Endothelial cell (in vitro differentiated cells): ENCODE data around the gene MAP1B. TPM values are rescaled to one million over a fixed set of nuclear protein-coding genes. Genes with fewer than 3 reads are reported as not detected.

Experiments used
- DNase-seq: peaks from one replicate; pipeline ENCODE4 v3.0.0; 2021; ENCODE audit warnings: low spot score
- H3K27ac Mint-ChIP-seq: one replicate; pipeline ENCODE4 v1.8.0; 2021; ENCODE audit warnings: mixed read lengths, inconsistent platforms; ENCODE audit not compliant: unreplicated experiment
- H3K27me3 Mint-ChIP-seq: one replicate; pipeline ENCODE4 v1.8.0; 2021; ENCODE audit warnings: mild to moderate bottlenecking, moderate library complexity, mixed read lengths, inconsistent platforms; ENCODE audit not compliant: unreplicated experiment
- H3K36me3 Mint-ChIP-seq: one replicate; pipeline ENCODE4 v1.8.0; 2021; ENCODE audit warnings: mild to moderate bottlenecking, low read depth, mixed read lengths, inconsistent platforms; ENCODE audit not compliant: unreplicated experiment
- H3K4me1 Mint-ChIP-seq: one replicate; pipeline ENCODE4 v1.8.0; 2021; ENCODE audit warnings: mild to moderate bottlenecking, mixed read lengths, inconsistent platforms; ENCODE audit not compliant: unreplicated experiment
- H3K4me3 Mint-ChIP-seq: one replicate; pipeline ENCODE4 v1.8.0; 2021; ENCODE audit warnings: mild to moderate bottlenecking, mixed read lengths, inconsistent platforms; ENCODE audit not compliant: unreplicated experiment
- H3K9me3 Mint-ChIP-seq: one replicate; pipeline ENCODE4 v1.8.0; 2021; ENCODE audit warnings: mixed read lengths, inconsistent platforms; ENCODE audit not compliant: unreplicated experiment
- total RNA-seq: library from RNA; stranded (reverse); fragmentation: NEBNext Ultra II Directional; extraction: Animal tissue kit (Norgen Biotek cat#: 25700); gene quantifications from one replicate; pipeline ENCODE4 v1.2.1, GENCODE V29; 2021; ENCODE audit not compliant: unreplicated experiment
- TF ChIP-seq, protein P1 (sequence below): fragments of 200-600 bp; sonication (generic); IDR thresholded peaks from one replicate; pipeline ENCODE4 v1.5.0; 2021; ENCODE audit warnings: antibody characterized with exemption; ENCODE audit not compliant: unreplicated experiment

The MAP1B gene
- total RNA-seq, 1 donor from 2014 or later = 251 TPM

DNA sequence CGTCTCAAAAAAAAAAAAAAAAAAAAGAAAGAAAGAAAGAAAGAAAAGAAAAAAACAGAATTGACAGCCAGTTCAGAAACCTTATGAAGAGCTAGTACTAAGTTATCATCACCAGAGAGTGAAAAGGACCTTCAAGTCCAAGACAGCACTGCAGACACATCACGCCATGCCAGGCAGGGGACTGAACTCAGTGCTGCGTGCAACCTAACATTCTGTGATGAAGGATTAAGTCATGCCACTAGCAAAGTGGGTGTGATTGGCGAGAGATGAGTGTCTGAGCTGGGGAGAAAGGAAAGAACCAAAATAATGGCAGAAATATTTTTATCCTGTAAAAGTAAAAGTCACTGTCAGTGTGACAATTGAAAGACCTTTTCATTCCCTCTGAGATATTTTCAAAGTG lies 54.7 kb downstream of the MAP1B start:
- DNase-seq = no peak
- no peaks in the 10 kb centered on the region for H3K27me3 Mint-ChIP-seq
- H3K36me3 Mint-ChIP-seq = peaks cover 19% of the 10 kb centered on the region
- H3K27ac Mint-ChIP-seq = no peak overlapping the region
- no peak overlapping the region for H3K4me3 Mint-ChIP-seq
- no peaks in the 10 kb centered on the region for H3K9me3 Mint-ChIP-seq
- H3K4me1 Mint-ChIP-seq = peaks cover 49% of the 10 kb centered on the region
- TF ChIP-seq, protein P1, sequence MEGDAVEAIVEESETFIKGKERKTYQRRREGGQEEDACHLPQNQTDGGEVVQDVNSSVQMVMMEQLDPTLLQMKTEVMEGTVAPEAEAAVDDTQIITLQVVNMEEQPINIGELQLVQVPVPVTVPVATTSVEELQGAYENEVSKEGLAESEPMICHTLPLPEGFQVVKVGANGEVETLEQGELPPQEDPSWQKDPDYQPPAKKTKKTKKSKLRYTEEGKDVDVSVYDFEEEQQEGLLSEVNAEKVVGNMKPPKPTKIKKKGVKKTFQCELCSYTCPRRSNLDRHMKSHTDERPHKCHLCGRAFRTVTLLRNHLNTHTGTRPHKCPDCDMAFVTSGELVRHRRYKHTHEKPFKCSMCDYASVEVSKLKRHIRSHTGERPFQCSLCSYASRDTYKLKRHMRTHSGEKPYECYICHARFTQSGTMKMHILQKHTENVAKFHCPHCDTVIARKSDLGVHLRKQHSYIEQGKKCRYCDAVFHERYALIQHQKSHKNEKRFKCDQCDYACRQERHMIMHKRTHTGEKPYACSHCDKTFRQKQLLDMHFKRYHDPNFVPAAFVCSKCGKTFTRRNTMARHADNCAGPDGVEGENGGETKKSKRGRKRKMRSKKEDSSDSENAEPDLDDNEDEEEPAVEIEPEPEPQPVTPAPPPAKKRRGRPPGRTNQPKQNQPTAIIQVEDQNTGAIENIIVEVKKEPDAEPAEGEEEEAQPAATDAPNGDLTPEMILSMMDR = no peak

DNA sequence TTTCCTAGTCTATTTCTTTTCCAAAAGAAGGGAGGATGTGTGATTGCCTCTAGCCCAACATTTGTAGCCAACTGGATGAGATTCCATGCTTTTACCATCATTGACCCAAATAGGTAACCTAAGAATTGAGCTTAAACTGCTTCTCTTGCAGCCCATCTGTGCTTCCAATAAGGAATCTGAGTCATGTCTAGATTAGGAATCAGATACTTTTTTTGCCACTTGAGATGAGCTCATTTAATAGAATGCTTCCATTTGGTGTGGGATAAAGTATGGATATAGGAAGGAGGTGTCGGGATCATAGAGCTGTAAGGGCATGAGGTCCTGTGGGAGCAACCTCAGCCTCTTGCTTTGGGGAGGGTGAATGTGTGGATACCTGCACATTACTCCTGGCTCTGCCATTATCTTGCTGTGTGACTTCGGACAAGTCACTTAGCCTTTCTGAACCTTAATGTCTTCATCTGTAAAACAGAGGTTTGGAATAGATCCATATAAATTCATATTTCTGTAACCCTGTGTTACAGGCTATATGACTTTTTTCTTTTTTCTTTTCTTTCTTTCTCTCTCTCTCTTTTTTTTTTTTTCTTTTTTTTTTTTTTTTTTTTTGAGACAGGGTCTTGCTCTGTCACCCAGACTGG lies 56.2 kb downstream of the MAP1B start:
- no peaks in the 10 kb centered on the region for H3K9me3 Mint-ChIP-seq
- H3K27me3 Mint-ChIP-seq = no peaks in the 10 kb centered on the region
- no peak overlapping the region for H3K4me3 Mint-ChIP-seq
- peaks cover 17% of the 10 kb centered on the region for H3K36me3 Mint-ChIP-seq
- TF ChIP-seq, protein P1 = no peak
- no peak for DNase-seq
- H3K4me1 Mint-ChIP-seq = peaks cover 46% of the 10 kb centered on the region
- no peak overlapping the region for H3K27ac Mint-ChIP-seq

DNA sequence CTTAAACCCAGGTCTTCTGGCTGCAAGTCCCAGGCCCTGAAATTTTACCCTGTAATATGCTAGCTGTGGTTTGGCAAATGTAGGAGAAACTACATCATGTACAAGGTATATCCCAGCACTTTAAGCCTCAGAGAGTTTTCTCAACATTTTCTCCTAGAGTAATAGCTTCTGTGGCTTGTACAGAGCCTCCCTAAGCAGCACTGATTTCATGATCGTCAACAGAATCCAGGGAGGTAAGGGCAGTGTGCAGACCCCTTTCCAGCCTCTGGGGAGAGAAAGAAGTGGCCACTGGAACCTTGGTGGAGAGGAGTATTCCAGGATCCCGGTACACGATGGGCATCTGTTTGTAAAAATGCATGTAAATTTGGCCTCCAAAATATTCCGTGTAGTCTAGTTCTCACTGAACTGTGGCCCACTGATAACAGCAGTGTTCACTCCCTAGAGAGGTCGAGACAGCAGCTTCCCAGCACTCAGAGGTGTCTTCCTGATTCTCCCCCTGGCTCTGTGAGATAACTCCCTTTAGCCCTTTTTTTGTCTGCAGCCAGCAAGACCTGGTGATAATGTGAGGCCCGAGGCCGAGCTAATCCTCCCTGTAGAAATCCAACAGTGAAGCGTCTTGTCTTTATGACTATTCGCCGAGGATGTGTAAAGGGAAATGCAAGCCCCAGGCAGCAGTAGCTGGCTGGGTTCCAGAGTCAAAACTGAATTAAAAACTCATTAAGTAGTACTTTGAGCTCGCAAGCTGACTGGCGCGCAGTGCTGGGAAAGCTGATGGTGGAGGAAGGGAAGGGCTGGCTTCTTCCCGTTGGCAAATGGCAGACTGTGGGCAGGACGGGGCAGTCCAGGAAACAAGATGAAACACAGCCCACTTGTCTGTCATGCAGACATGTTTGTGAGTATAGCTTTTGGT lies 59.0 kb downstream of the MAP1B start:
- Mint-ChIP-seq H3K27ac (peak overlapping the region; percentile 72), H3K36me3 (peaks cover 14% of the 10 kb centered on the region), H3K4me3 (peak overlapping the region; percentile 13), H3K27me3 (peaks cover 3% of the 10 kb centered on the region), H3K4me1 (peaks cover 32% of the 10 kb centered on the region), H3K9me3 (no peaks in the 10 kb centered on the region)
- peak; percentile 27 for DNase-seq
- TF ChIP-seq, protein P1 = no peak

DNA sequence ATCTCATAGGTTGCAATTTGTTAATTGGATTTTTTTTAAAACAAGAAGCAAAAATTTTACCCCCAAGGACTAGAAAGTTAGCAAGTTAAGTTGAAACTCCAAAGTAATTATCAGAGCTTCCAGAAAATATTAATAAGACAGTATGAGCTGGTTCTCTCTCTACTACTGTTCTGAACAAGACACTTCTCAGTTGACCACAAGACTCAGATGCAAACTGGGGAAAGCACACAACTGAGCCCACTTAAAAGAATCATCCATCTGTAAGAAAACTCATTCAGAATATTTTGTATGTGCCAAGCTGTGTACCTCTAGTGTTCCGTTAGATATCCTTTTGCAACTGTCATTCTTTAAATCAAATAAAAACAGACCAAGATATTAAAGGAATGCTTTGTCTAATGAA lies 60.0 kb downstream of the MAP1B start:
- Mint-ChIP-seq H3K4me1 (peaks cover 32% of the 10 kb centered on the region), H3K4me3 (no peak overlapping the region), H3K27ac (peak overlapping the region; percentile 55), H3K36me3 (peaks cover 17% of the 10 kb centered on the region), H3K9me3 (no peaks in the 10 kb centered on the region), H3K27me3 (peaks cover 3% of the 10 kb centered on the region)
- DNase-seq = no peak
- TF ChIP-seq, protein P1 = no peak

DNA sequence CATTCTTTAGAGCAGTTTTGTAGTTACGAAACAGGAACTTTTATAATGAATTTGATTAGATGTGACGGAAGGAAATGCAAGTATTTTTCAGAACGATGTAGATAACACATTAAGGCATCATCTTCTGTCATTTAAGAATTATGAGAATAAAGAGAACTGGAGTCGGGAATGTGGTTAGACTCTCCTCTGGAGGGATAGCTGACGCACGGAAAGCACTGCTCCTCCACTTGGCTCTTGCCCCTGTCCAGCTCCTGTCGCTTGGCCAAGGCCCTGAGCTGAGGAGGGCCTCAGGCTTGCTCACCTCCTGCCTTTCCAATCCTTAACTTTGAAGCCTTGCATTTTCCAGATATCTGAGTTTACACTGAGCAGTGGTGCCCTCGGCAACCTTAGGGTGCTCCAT lies 60.5 kb downstream of the MAP1B start:
- Mint-ChIP-seq H3K27me3 (peaks cover 3% of the 10 kb centered on the region), H3K9me3 (no peaks in the 10 kb centered on the region), H3K4me3 (no peak overlapping the region), H3K4me1 (peaks cover 30% of the 10 kb centered on the region), H3K27ac (no peak overlapping the region), H3K36me3 (peaks cover 18% of the 10 kb centered on the region)
- TF ChIP-seq, protein P1 = no peak
- no peak for DNase-seq
